GM12873 (cell line): ENCODE measurements around the gene PRKG1.

Source experiments
- CTCF ChIP-seq: IDR thresholded peaks from 2 replicates; pipeline ENCODE4 v1.5.1; 2012; ENCODE audit warnings: low read depth, mild to moderate bottlenecking, moderate library complexity, low read length, control low read depth; ENCODE audit not compliant: insufficient read depth; ENCODE audit errors: missing control alignments

The PRKG1 gene

DNA sequence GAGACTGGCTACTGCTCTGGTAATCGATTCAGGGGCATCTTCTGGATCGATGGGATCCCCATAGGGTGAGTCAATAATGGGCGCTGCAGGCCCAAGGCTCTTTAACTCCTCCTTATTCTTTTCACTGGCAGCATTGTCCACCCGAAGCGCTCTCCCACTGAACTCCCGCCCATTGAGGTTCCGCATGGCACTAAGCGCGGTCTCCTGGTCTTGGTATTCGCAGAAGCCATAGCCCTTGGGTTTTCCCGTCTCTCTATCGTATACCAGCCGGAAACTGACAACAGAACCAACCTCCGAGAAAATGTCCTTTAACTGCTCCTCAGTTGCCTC lies 624.8 kb downstream of the PRKG1 start:
- no peak for TF ChIP-seq CTCF

DNA sequence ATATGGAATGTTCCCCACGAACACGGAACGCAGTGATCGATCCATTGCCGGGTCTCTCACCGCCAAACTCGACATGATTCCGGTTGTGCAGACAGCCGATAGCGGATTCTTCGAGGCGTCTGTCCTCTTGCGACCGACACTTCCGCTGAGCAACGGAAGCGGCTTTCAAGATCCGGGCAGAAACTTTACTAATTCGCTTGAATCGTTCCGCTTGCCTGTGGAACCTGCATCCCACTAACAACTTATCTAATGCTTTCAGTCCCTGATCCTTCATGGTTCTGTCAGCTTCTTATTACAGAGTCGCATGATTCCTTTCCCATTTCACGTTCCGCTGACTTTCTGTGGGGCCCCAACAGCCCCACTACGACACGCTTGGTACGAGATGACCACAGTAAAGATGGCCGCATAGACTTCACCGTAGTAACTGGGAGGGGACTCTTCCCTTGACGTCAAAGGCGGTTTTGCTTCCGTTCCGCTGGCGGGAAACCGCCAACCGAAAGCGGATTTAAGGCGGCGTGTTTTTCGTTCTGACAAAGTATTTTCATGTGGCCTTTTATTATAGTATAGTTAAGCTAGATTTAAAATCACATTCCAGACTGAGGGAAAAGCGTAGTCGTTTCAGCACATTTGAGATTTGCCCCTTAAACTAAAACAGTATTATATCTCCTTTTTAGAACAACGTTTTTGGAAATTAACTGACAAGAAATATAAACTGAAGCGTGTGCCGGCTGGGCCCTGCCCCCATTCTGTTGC lies 625.4 kb downstream of the PRKG1 start, which contains the start of gene CSTF2T:
Gene CSTF2T (minus strand): TSS at position 121 of the 753 bp plus-strand sequence. CDS start 46 bp downstream, at position 75.
- TF ChIP-seq CTCF, result no peak

DNA sequence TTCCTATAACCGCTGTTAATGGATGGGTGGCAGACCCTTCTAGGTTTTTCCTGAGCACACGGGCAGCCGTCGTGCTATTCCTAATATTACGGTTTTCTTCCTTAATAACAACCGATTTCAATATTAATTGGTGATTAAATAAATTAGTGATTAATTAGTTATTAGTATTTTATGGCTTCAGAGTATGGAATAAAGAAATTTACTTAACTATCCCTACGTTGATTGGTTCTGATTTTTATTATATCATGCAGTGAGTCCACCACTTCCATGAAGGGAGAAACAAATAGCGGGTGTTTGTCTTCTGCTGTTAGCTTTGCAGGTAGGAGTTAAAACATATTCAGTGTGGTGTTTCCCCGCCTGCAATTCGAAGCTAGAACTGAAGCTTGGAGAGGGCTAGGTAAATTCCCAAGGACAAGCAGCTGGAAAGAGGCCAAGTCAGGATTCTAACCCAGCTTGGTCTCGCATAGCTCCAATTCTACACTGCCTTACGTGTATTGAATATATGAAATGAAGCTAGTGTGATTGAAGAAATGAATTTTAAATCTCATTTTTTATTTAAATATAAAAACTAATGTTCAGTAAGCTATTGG lies 626.0 kb downstream of the PRKG1 start:
- TF ChIP-seq CTCF, result no peak

GRCh38 chr10:51705774-51706173 lies 631.5 kb downstream of the PRKG1 start:
- no peak for TF ChIP-seq CTCF

DNA sequence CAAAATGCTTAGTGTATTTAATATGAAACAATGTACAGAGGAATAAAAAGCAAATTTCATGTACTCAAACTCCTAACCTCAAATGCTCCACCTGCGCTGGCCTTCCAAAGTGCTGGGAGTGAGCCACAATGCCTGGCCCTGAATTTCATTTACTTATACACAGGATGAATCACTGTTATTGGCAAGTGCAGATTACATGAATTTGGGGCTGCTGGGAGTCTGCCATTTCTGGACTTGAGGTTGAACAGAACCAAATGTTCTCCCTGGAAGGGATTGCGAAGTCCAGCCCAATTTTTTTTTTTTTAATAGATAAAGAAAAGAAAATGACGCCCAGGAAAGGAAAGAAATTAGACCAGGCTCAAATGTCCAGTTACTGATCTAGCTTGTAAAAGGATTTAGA lies 631.9 kb downstream of the PRKG1 start:
- no peak for TF ChIP-seq CTCF

DNA sequence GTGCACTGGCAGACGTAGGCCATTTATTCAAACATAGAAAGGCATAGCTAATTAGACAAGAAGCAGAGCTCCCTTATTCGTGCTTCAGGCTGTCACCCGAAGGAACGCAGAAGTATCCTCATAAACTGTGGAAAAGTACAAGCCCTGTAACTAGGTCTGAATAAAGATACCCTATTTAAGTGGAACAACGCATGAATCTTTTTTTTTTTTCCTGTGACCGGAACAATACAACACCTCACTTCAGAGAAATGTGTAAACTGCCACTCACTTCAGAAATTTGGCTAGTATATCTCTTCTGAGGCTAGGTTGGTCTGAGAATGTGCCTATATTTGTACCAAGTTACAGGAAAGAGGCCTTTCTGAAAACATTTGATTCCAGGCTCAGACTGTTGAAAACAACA lies 633.1 kb downstream of the PRKG1 start:
- no peak for TF ChIP-seq CTCF

DNA sequence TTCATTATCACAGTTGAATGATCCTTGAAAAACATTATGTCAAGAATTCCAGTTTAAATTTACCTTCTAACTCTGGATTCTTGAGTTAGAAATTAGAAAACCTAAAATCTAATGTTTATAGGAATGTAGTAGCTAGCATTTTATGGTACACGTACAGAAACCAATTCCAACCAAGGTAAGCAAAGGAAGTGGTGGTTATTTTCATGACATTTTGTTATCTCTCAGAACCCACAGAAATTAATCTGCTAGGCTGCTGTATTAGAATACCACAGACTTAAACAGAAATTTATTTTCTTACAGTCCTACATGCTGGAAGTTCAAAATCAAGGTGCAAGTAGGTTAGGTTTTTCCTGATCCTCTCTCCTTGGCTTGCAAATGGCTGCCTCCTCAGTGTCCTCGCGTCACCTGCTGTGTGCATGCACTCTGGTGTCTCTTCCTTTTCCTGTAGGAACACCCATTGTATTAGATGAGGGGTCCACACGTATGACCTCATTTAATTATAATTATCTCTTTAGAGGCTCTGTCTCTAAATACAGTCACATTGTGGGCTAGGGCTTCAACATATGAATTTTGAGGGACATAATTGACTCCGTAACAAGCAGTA lies 633.6 kb downstream of the PRKG1 start:
- TF ChIP-seq CTCF, result no peak
